Natural killer cell (primary cell): Measurements from ENCODE around the gene PLIN5. TPM values are rescaled to one million over a fixed set of nuclear protein-coding genes. Genes with fewer than 3 reads are reported as not detected.

Experiments used
- ATAC-seq, 3 donors: fragments of 150-1000 bp in 2 of 3; fragments of 200-7000 bp in 1 of 3; cut with Tn5 transposase; 1 replicate in 1 of 3; 2 replicates in 2 of 3; pipeline ENCODE4 v1.10.0; 2021; ENCODE audit warnings: mild to moderate bottlenecking in 2 of 3, moderate library complexity in 2 of 3
- DNase-seq, 2 donors: peaks; one replicate each; pipeline versions ENCODE4 v3.0.0 to v3.0.0-alpha.2; 2013 to 2021; ENCODE audit warnings: mixed read lengths in 1 of 2
- H3K27ac ChIP-seq: one replicate; pipeline ENCODE4 v1.5.1; 2013; ENCODE audit warnings: mild to moderate bottlenecking, low read length
- H3K27me3 ChIP-seq: one replicate; pipeline ENCODE4 v1.6.1; 2013; ENCODE audit warnings: low read length; ENCODE audit not compliant: control insufficient read depth, insufficient read depth
- H3K36me3 ChIP-seq: one replicate; pipeline ENCODE4 v1.6.1; 2013; ENCODE audit warnings: low read length; ENCODE audit not compliant: control insufficient read depth, insufficient read depth
- H3K4me1 ChIP-seq: one replicate; pipeline ENCODE4 v1.6.1; 2013; ENCODE audit warnings: low read length; ENCODE audit not compliant: control insufficient read depth, insufficient read depth
- H3K4me3 ChIP-seq: one replicate; pipeline ENCODE4 v1.5.1; 2013; ENCODE audit warnings: low read length
- H3K9me3 ChIP-seq: one replicate; pipeline ENCODE4 v1.6.1; 2013; ENCODE audit warnings: low read length; ENCODE audit not compliant: control insufficient read depth, insufficient read depth
- H3K27ac Mint-ChIP-seq, 2 donors: one replicate each; pipeline ENCODE4 v1.8.0; 2022; ENCODE audit warnings: mild to moderate bottlenecking in 2 of 2, mixed read lengths in 2 of 2, moderate library complexity in 1 of 2
- H3K27me3 Mint-ChIP-seq, 2 donors: one replicate each; pipeline ENCODE4 v1.8.0; 2022; ENCODE audit warnings: low read depth in 2 of 2, mixed read lengths in 2 of 2
- H3K36me3 Mint-ChIP-seq: one replicate; pipeline ENCODE4 v1.8.0; 2022; ENCODE audit warnings: mixed read lengths
- H3K4me1 Mint-ChIP-seq, 2 donors: one replicate each; pipeline ENCODE4 v1.8.0; 2022; ENCODE audit warnings: mixed read lengths in 2 of 2
- H3K4me3 Mint-ChIP-seq: one replicate; pipeline ENCODE4 v1.8.0; 2022; ENCODE audit warnings: mild to moderate bottlenecking, moderate library complexity, mixed read lengths
- H3K9me3 Mint-ChIP-seq, 2 donors: one replicate each; pipeline ENCODE4 v1.8.0; 2022; ENCODE audit warnings: mixed read lengths in 2 of 2
- WGBS: methylation state at CpG from one replicate; pipeline ENCODE4 v1.1.7; 2013; ENCODE audit warnings: missing lambda C conversion rate; ENCODE audit not compliant: insufficient coverage; 5-methylcytosine and 5-hydroxymethylcytosine counted together
- intact Hi-C: fragments of 100-400 bp; cut with micrococcal nuclease; formaldehyde crosslinking; loops from one replicate; pipeline ENCODE4 v1.14.2; 2022
- total RNA-seq, 4 donors: library from RNA; stranded (reverse); fragments of 120-200 nt in 1 of 4; gene quantifications; one replicate each; pipeline versions ENCODE4 v1.2.3 to v1.2.4, GENCODE V29; 2013 to 2022
- TF ChIP-seq, protein P1 (sequence below): fragments of 200-600 bp; IDR thresholded peaks from one replicate; pipeline ENCODE4 v1.8.0; 2022; ENCODE audit warnings: antibody characterized with exemption

PLIN5 gene
- total RNA-seq, 3 donors from 2014 or later (not counting 1 experiment from before 2014, with no cell fraction given), result 0.65 TPM; not detected in 2

DNA sequence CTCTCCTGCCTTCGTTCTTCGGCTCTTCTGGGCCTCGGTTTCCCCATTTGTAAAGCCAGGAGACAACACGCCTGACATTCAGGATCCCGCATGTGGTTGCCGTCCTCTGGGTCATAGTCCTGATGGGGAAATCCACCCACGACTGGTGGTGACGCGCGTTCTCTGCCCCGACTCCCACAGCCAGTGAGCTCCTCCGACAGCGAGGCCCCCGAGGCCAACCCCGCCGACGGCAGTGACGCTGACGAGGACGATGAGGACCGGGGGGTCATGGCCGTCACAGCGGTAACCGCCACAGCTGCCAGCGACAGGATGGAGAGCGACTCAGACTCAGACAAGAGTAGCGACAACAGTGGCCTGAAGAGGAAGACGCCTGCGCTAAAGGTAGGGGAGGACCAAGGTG lies 46.5 kb downstream of the PLIN5 start:
- no peaks in the 10 kb centered on the region for H3K27me3 ChIP-seq

DNA sequence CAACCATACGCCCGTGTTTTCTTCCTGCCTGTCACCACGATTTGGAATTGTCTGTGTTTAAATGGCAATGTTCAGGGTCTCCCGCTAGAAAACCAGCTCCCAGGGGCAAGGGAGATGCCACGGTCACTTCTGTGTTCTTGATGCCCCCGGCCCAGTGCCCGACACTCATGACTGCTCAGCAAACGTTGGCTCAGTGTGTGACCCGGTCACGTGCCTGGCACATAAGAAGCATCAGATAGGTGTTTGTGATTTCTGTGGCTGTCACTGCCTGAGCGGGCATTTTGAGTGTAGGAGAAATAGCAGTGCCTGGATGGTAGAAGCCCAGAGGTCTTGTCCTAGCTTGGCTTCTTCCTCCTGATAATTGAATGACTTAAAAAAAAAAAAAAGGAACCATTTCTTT lies 47.5 kb downstream of the PLIN5 start:
- Mint-ChIP-seq H3K36me3 (no peaks in the 10 kb centered on the region), H3K4me1 (no peaks in the 10 kb centered on the region), H3K27me3 (no peaks in the 10 kb centered on the region), H3K9me3 (no peaks in the 10 kb centered on the region), H3K27ac (no peak overlapping the region), H3K4me3 (no peak overlapping the region)
- ATAC-seq (no peak), DNase-seq (no peak)
- no peaks in the 10 kb centered on the region for H3K27me3 ChIP-seq
- no peak overlapping the region for H3K4me3 ChIP-seq
- no peaks in the 10 kb centered on the region for H3K4me1 ChIP-seq
- intact Hi-C loops, result no loop called here
- TF ChIP-seq, protein P1, sequence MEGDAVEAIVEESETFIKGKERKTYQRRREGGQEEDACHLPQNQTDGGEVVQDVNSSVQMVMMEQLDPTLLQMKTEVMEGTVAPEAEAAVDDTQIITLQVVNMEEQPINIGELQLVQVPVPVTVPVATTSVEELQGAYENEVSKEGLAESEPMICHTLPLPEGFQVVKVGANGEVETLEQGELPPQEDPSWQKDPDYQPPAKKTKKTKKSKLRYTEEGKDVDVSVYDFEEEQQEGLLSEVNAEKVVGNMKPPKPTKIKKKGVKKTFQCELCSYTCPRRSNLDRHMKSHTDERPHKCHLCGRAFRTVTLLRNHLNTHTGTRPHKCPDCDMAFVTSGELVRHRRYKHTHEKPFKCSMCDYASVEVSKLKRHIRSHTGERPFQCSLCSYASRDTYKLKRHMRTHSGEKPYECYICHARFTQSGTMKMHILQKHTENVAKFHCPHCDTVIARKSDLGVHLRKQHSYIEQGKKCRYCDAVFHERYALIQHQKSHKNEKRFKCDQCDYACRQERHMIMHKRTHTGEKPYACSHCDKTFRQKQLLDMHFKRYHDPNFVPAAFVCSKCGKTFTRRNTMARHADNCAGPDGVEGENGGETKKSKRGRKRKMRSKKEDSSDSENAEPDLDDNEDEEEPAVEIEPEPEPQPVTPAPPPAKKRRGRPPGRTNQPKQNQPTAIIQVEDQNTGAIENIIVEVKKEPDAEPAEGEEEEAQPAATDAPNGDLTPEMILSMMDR, result no peak
- no peak overlapping the region for H3K27ac ChIP-seq
- WGBS, result 96% methylated on average over 11 of the region's 11 CpGs
- H3K9me3 ChIP-seq, result no peaks in the 10 kb centered on the region
- peaks cover 23% of the 10 kb centered on the region for H3K36me3 ChIP-seq

More for the DNA sequence above, 46.5 kb downstream of the PLIN5 start:
- no peaks in the 10 kb centered on the region for H3K4me1 Mint-ChIP-seq
- DNase-seq, result no peak
- H3K4me3 Mint-ChIP-seq, result no peak overlapping the region
- Histone ChIP-seq H3K4me1 (no peaks in the 10 kb centered on the region), H3K27ac (no peak overlapping the region), H3K36me3 (peaks cover 27% of the 10 kb centered on the region), H3K9me3 (no peaks in the 10 kb centered on the region), H3K4me3 (no peak overlapping the region)
- intact Hi-C loops, result no loop called here
- 96% methylated on average over 29 of the region's 29 CpGs for WGBS
- H3K9me3 Mint-ChIP-seq, result no peaks in the 10 kb centered on the region
- TF ChIP-seq, protein P1, result no peak
- no peaks in the 10 kb centered on the region for H3K27me3 Mint-ChIP-seq
- H3K36me3 Mint-ChIP-seq, result no peaks in the 10 kb centered on the region
- ATAC-seq, result no peak
- no peak overlapping the region for H3K27ac Mint-ChIP-seq

DNA sequence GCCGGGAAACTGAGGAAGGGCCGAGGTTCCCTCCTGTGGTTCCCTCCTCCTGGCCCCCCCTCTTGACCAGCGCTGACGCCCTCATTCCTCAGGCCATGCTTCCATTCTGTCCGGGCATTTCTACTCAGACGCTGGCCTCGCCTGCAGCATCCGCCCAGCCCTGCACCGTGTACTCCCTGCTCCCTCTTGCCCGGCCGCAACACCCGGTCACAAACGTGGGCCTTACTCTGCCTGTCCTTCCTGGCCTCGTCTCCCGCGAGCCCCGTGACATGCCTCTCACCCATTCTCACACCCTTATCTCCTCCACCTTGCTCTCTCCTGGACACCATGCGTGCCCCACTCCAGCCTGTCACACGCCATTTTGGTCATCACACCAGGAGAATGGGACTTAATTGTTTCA lies 51.6 kb downstream of the PLIN5 start:
- TF ChIP-seq, protein P1, result no peak
- 95% methylated on average over 19 of the region's 19 CpGs for WGBS
- Mint-ChIP-seq H3K36me3 (no peaks in the 10 kb centered on the region), H3K27ac (no peak overlapping the region), H3K4me1 (no peaks in the 10 kb centered on the region), H3K4me3 (no peak overlapping the region), H3K27me3 (no peaks in the 10 kb centered on the region), H3K9me3 (no peaks in the 10 kb centered on the region)
- no peaks in the 10 kb centered on the region for H3K27me3 ChIP-seq
- DNase-seq (no peak), ATAC-seq (no peak)
- H3K4me3 ChIP-seq, result no peak overlapping the region
- H3K36me3 ChIP-seq, result peaks cover 1% of the 10 kb centered on the region
- no peaks in the 10 kb centered on the region for H3K9me3 ChIP-seq
- no peaks in the 10 kb centered on the region for H3K4me1 ChIP-seq
- intact Hi-C loops, result no loop called here
- H3K27ac ChIP-seq, result no peak overlapping the region

DNA sequence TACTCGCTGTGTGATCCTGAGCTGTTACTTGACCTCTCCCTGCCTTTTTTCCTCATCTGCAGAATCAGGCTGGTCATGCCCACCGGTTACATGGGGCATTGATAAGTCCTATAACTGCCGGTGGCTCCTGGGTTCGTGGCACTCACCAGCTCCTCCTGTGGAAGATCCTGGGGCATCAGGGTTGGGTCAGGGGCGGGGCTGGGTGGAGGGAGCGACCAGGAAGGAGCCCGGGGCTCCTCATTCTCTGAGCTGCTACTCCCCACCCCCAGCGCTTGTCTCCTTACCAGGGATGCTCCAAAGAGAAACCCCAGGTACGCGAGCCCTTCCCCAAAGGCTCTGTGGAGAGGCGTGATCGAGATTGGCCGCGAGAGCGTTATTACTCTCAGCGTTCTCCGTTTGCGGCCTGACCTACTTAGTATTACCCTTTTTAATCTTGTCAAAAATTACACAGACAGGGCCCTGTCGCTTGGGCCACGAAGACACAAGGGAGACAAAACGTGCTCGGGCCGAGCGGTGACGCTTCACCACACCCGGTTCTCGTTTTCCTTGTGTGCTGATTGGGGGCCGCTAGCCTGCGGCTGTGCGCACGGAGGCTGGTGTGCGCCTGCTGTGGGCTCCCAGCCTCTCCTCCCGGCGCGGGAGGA lies 52.2 kb downstream of the PLIN5 start:
- no peak for ATAC-seq
- 96% methylated on average over 35 of the region's 35 CpGs for WGBS
- Mint-ChIP-seq H3K4me1 (no peaks in the 10 kb centered on the region), H3K36me3 (no peaks in the 10 kb centered on the region), H3K4me3 (no peak overlapping the region), H3K9me3 (no peaks in the 10 kb centered on the region), H3K27ac (no peak overlapping the region), H3K27me3 (no peaks in the 10 kb centered on the region)
- Histone ChIP-seq H3K36me3 (no peaks in the 10 kb centered on the region), H3K27ac (no peak overlapping the region), H3K4me3 (no peak overlapping the region), H3K27me3 (no peaks in the 10 kb centered on the region), H3K4me1 (no peaks in the 10 kb centered on the region), H3K9me3 (no peaks in the 10 kb centered on the region)
- intact Hi-C loops, result no loop called here
- TF ChIP-seq, protein P1, result no peak
- no peak for DNase-seq
